Measurements from ENCODE around the gene CREBBP. TPM values are rescaled to one million over a fixed set of nuclear protein-coding genes. Genes with fewer than 3 reads are reported as not detected.

CREBBP gene
- total RNA-seq, 3 donors from 2014 or later: 61.6 to 82.6 (median 69.5) TPM

- H3K27me3 ChIP-seq: no peaks in the 10 kb centered on the region
- intact Hi-C loops (cut with DNase I; ENCODE audit: low total_unique reads): no loop called here
- no peak overlapping the region for H3K4me3 ChIP-seq
- H3K36me3 ChIP-seq: peaks cover 13% of the 10 kb centered on the region
- no peak overlapping the region for H3K27ac ChIP-seq
- H3K4me1 ChIP-seq: no peaks in the 10 kb centered on the region
- H3K9me3 ChIP-seq: no peaks in the 10 kb centered on the region
- DNase-seq (ENCODE audit: low spot score in 2 of 2): no peak
- TF ChIP-seq, protein P1, sequence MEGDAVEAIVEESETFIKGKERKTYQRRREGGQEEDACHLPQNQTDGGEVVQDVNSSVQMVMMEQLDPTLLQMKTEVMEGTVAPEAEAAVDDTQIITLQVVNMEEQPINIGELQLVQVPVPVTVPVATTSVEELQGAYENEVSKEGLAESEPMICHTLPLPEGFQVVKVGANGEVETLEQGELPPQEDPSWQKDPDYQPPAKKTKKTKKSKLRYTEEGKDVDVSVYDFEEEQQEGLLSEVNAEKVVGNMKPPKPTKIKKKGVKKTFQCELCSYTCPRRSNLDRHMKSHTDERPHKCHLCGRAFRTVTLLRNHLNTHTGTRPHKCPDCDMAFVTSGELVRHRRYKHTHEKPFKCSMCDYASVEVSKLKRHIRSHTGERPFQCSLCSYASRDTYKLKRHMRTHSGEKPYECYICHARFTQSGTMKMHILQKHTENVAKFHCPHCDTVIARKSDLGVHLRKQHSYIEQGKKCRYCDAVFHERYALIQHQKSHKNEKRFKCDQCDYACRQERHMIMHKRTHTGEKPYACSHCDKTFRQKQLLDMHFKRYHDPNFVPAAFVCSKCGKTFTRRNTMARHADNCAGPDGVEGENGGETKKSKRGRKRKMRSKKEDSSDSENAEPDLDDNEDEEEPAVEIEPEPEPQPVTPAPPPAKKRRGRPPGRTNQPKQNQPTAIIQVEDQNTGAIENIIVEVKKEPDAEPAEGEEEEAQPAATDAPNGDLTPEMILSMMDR (IDR thresholded peaks at IDR 0.05): no peak
- TF ChIP-seq POLR2A (IDR thresholded peaks at IDR 0.05) (no peak), POLR2AphosphoS5 (IDR thresholded peaks at IDR 0.05) (no peak)
Observed at GRCh38 chr16:3755249-3755648, 125.3 kb downstream of the CREBBP start.

- no peaks in the 10 kb centered on the region for H3K9me3 ChIP-seq
- no peak overlapping the region for H3K27ac ChIP-seq
- no peak overlapping the region for H3K4me3 ChIP-seq
- no peak for DNase-seq (ENCODE audit: low spot score in 2 of 2)
- TF ChIP-seq POLR2AphosphoS5 (IDR thresholded peaks at IDR 0.05): no peak
- TF ChIP-seq, protein P1 (IDR thresholded peaks at IDR 0.05): no peak
- no peak for TF ChIP-seq POLR2A (IDR thresholded peaks at IDR 0.05)
- peaks cover 13% of the 10 kb centered on the region for H3K36me3 ChIP-seq
- no peaks in the 10 kb centered on the region for H3K27me3 ChIP-seq
- intact Hi-C loops (cut with DNase I; ENCODE audit: low total_unique reads): no loop called here
- H3K4me1 ChIP-seq: no peaks in the 10 kb centered on the region
Observed at GRCh38 chr16:3754772-3755171, 125.7 kb downstream of the CREBBP start.

DNA sequence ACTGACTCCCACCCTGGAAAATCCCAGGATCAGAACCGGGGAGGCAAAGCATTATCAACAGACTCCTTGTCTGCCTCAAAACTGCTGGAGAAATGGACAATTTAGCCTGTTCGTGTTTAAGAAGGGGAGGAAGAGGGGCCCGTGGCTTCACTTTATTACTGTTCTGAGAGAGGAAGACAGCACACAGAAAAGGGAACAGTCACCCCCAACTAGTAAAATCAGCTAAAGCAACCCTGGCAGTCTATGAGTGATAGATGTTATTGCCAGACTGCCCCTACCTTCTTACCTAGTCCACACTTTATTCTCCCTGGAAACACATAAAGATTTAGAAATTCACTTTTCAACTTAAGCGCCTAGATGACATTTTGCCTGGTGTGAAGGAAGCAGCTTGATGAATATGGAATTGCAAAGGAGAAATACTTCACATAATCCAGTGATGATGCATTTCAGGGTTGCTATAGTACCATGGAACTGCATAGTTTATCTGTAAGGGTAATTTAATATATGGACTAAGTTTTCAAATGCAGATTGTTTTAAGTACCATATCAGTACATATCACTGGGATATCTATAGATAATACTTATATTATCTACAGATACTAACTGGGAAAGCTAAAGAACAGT lies 126.3 kb downstream of the CREBBP start:
- intact Hi-C loops (cut with DNase I; ENCODE audit: low total_unique reads): no loop called here
- Histone ChIP-seq H3K9me3 (no peaks in the 10 kb centered on the region), H3K4me3 (no peak overlapping the region), H3K4me1 (no peaks in the 10 kb centered on the region), H3K36me3 (peaks cover 13% of the 10 kb centered on the region), H3K27ac (no peak overlapping the region), H3K27me3 (no peaks in the 10 kb centered on the region)
- no peak for DNase-seq (ENCODE audit: low spot score in 2 of 2)
- TF ChIP-seq, protein P1 (IDR thresholded peaks at IDR 0.05): no peak
- TF ChIP-seq POLR2A (IDR thresholded peaks at IDR 0.05) (no peak), POLR2AphosphoS5 (IDR thresholded peaks at IDR 0.05) (no peak)

DNA sequence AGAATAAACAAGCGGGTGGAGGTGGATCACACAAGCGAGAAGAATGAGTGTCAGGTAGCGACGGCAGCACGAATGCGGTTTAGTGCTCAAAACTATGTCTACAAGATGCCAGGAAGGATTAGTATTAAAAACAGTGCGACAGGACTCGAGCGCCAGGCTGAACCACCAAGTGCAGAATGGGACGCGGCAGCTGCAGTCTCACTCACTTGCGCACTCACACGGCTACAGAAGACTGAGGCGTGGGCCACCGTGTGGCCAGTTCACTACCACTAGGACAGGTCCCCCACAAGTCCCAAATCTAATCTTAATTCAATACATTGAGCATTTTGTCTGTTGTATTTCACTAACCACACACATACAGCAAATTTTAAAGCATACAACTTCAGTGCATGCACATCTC lies 127.5 kb downstream of the CREBBP start:
- no peaks in the 10 kb centered on the region for H3K27me3 ChIP-seq
- H3K4me1 ChIP-seq: no peaks in the 10 kb centered on the region
- TF ChIP-seq, protein P1 (IDR thresholded peaks at IDR 0.05): no peak
- no peak for TF ChIP-seq POLR2A (IDR thresholded peaks at IDR 0.05)
- no peak for TF ChIP-seq POLR2AphosphoS5 (IDR thresholded peaks at IDR 0.05)
- DNase-seq (ENCODE audit: low spot score in 2 of 2): no peak
- peaks cover 13% of the 10 kb centered on the region for H3K36me3 ChIP-seq
- intact Hi-C loops (cut with DNase I; ENCODE audit: low total_unique reads): no loop called here
- H3K27ac ChIP-seq: no peak overlapping the region
- H3K9me3 ChIP-seq: no peaks in the 10 kb centered on the region
- H3K4me3 ChIP-seq: no peak overlapping the region

GRCh38 chr16:3751878-3752277 lies 128.6 kb downstream of the CREBBP start:
- Histone ChIP-seq H3K9me3 (no peaks in the 10 kb centered on the region), H3K27me3 (no peaks in the 10 kb centered on the region), H3K4me3 (no peak overlapping the region), H3K27ac (no peak overlapping the region), H3K4me1 (no peaks in the 10 kb centered on the region), H3K36me3 (peaks cover 5% of the 10 kb centered on the region)
- TF ChIP-seq POLR2A (IDR thresholded peaks at IDR 0.05) (no peak), POLR2AphosphoS5 (IDR thresholded peaks at IDR 0.05) (no peak)
- TF ChIP-seq, protein P1 (IDR thresholded peaks at IDR 0.05): no peak
- no peak for DNase-seq (ENCODE audit: low spot score in 2 of 2)
- intact Hi-C loops (cut with DNase I; ENCODE audit: low total_unique reads): no loop called here
